NCI-H226 (cell line): ENCODE measurements around the gene PLAAT4.
"Not testable (repeated sequence)": the region's sequence is repeated elsewhere in the genome, so short reads cannot be mapped to it uniquely, and the experiment has no call there.

Source experiments
- DNase-seq: peaks from one replicate; pipeline ENCODE4 v3.0.0-alpha.2; 2015

PLAAT4 gene

GRCh38 chr11:63511048-63511748 is 25.4 kb upstream of the PLAAT4 start:
- DNase-seq: no peak

- no peak for DNase-seq
These were observed 23.8 kb upstream of the PLAAT4 start for GRCh38 chr11:63512816-63513215.

GRCh38 chr11:63516109-63516508 is 20.5 kb upstream of the PLAAT4 start:
- no peak for DNase-seq

- DNase-seq: no peak
These were observed 19.5 kb upstream of the PLAAT4 start for GRCh38 chr11:63517156-63517555.

GRCh38 chr11:63518548-63518947 is 18.1 kb upstream of the PLAAT4 start:
- DNase-seq: peak; percentile 41

- no peak for DNase-seq
These were observed 15.9 kb upstream of the PLAAT4 start for GRCh38 chr11:63520606-63521170.

GRCh38 chr11:63521896-63522295 is 14.7 kb upstream of the PLAAT4 start:
- DNase-seq: no peak

- DNase-seq: no peak
These were observed 13.5 kb upstream of the PLAAT4 start for GRCh38 chr11:63523151-63523550.

GRCh38 chr11:63527667-63528066 is 8.9 kb upstream of the PLAAT4 start:
- DNase-seq: no peak

- DNase-seq: not testable (repeated sequence)
These were observed 8.5 kb upstream of the PLAAT4 start for GRCh38 chr11:63528156-63528555.

GRCh38 chr11:63528729-63529278 is 7.8 kb upstream of the PLAAT4 start:
- not testable (repeated sequence) for DNase-seq

- not testable (repeated sequence) for DNase-seq
These were observed 7.2 kb upstream of the PLAAT4 start for GRCh38 chr11:63529373-63529772.

GRCh38 chr11:63530021-63530420 is 6.6 kb upstream of the PLAAT4 start:
- no peak for DNase-seq

- DNase-seq: peak; percentile 86
These were observed 5.4 kb upstream of the PLAAT4 start for GRCh38 chr11:63531074-63531792.

GRCh38 chr11:63532117-63532516 is 4.5 kb upstream of the PLAAT4 start:
- DNase-seq: no peak

GRCh38 chr11:63532799-63533475 is 3.7 kb upstream of the PLAAT4 start:
- no peak for DNase-seq

- no peak for DNase-seq
These were observed 2.5 kb upstream of the PLAAT4 start for GRCh38 chr11:63534076-63534475.

GRCh38 chr11:63534895-63535461 is 1.6 kb upstream of the PLAAT4 start:
- DNase-seq: no peak

- DNase-seq: no peak
These were observed 874 bp upstream of the PLAAT4 start for GRCh38 chr11:63535734-63536133.

- DNase-seq: no peak
These were observed 889 bp downstream of the PLAAT4 start for GRCh38 chr11:63537293-63538101.

GRCh38 chr11:63542506-63542905 is 5.9 kb downstream of the PLAAT4 start:
- DNase-seq: not testable (repeated sequence)

GRCh38 chr11:63543711-63544110 is 7.1 kb downstream of the PLAAT4 start:
- no peak for DNase-seq
